Heart left ventricle (tissue), 13 donors: ENCODE results near the gene HELZ.

Experiments
- POLR2A ChIP-seq, 2 donors: fragments of 450-650 bp; IDR thresholded peaks; one replicate each; pipeline ENCODE4 v1.6.1; 2017; ENCODE audit warnings: antibody characterized with exemption in 2 of 2, mild to moderate bottlenecking in 2 of 2, moderate library complexity in 2 of 2
- TF ChIP-seq, protein P1 (sequence below), 12 donors: fragments of 200-600 bp; sonication (generic) in 4 of 12; IDR thresholded peaks; one replicate each; pipeline versions ENCODE4 v1.5.0 to v1.8.0; 2018 to 2022; ENCODE audit warnings: antibody characterized with exemption in 12 of 12, mild to moderate bottlenecking in 5 of 12
- donor health status: ischemic (EF 13 %, LVEDD 7.1; RV severe dilation, severe dysfunction).
- donor health status: DM: no; HTN: yes; CAD: no.
- donor health status: DM: no; HTN: no; CAD: no.
- donor health status: ischemic (EF 25% LVEDD 6.9; RV normal size, moderate dysfunction).
- donor health status: ischemic (EF 25% LVEDD 5.7; RV mildly dilated, moderate dysfunction).
- donor health status: ischemic (EF 35%, LVEDD 5.7; RV mildly dilated, moderate dysfunction).
- donor health status: nonischemic (EF 11% LVEDD 7.7; RV severe dilation, severe dysfunction).
- donor health status: DM: yes; HTN: yes; CAD: no.
- donor health status: PGD.
- donor health status: ischemic (EF 29% LVEDD 5.4; RV normal size, mild dysfunction).
- donor health status: nonischemic (EF 23%, LVEDD 6.1; RV moderate dilation, normal function).

DNA sequence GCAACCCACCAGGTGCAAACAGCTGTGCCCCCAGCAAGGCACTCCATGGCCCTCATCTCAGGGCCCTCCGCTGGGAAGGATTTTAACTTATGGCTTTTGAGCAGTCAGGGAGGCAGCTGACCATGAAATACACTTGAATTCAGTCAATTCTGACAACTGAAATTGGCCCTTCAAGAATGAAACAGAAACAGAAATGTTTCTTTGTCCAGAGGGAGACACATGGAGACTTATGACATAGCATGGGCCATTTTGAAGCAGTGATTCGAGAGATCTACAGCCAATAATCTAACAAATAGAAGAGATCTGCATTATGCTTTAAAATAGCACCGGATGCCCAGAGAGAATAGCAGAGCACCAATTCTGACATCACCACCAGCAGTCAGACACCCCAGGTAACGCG, 193.2 kb downstream of the HELZ start:
- TF ChIP-seq, protein P1, sequence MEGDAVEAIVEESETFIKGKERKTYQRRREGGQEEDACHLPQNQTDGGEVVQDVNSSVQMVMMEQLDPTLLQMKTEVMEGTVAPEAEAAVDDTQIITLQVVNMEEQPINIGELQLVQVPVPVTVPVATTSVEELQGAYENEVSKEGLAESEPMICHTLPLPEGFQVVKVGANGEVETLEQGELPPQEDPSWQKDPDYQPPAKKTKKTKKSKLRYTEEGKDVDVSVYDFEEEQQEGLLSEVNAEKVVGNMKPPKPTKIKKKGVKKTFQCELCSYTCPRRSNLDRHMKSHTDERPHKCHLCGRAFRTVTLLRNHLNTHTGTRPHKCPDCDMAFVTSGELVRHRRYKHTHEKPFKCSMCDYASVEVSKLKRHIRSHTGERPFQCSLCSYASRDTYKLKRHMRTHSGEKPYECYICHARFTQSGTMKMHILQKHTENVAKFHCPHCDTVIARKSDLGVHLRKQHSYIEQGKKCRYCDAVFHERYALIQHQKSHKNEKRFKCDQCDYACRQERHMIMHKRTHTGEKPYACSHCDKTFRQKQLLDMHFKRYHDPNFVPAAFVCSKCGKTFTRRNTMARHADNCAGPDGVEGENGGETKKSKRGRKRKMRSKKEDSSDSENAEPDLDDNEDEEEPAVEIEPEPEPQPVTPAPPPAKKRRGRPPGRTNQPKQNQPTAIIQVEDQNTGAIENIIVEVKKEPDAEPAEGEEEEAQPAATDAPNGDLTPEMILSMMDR (IDR thresholded peaks at IDR 0.05): no peak
- no peak for TF ChIP-seq POLR2A (IDR thresholded peaks at IDR 0.05)
